HepG2 (cell line): ENCODE data around the gene IGHMBP2. TPM values are rescaled to one million over a fixed set of nuclear protein-coding genes. Genes with fewer than 3 reads are reported as not detected.

Experiments used
- ATAC-seq: fragments of 200-7000 bp; cut with Tn5 transposase; 3 replicates; pipeline ENCODE4 v1.9.1; 2020; ENCODE audit warnings: mild to moderate bottlenecking, moderate library complexity
- BruUV-seq: library from RNA; stranded (reverse); fragments of 400-500 nt; replicated peaks from 2 replicates; lab custom pipeline; 2021; lab: Mats Ljungman, UMichigan
- CTCF ChIA-PET: fragments of 300-600 bp; formaldehyde crosslinking; extraction: SDS; loops from one replicate; lab custom pipeline; 2021; ENCODE audit warnings: low total read pairs, inconsistent platforms, low intra/inter-chr PET ratio; lab: Yijun Ruan, JAX
- POLR2A ChIA-PET: fragments of 350-600 bp; sonication (Branson Sonifier 250); formaldehyde crosslinking; loops from one replicate; lab custom pipeline; 2020; ENCODE audit warnings: antibody characterized with exemption, inconsistent platforms; lab: Yijun Ruan, JAX
- DNase-seq: peaks from one replicate; pipeline ENCODE4 v3.0.0-alpha.2; 2015; ENCODE audit warnings: low spot score
- FAIRE-seq: peaks from 3 replicates; lab custom pipeline; 2011; peaks lifted over from hg19 to GRCh38; lab: Jason Lieb, UNC
- H2AFZ ChIP-seq: one replicate; pipeline ENCODE4 v1.6.1; 2011; ENCODE audit warnings: low read length, inconsistent platforms
- H3K27ac ChIP-seq: fragments of 300-600 bp; 3 replicates; pipeline ENCODE4 v1.8.0; 2011; ENCODE audit warnings: mixed run types, mild to moderate bottlenecking, mixed read lengths, low read length, inconsistent platforms; ENCODE audit not compliant: insufficient read depth; ENCODE audit errors: extremely low read length
- H3K27me3 ChIP-seq, 2 experiments: fragments of 200-600 bp in 1 of 2; 2 replicates in 1 of 2; 3 replicates in 1 of 2; pipeline versions ENCODE4 v1.6.0 to v1.8.0; 2011; ENCODE audit warnings: low read length in 2 of 2, mild to moderate bottlenecking in 2 of 2, moderate library complexity in 2 of 2, inconsistent platforms in 1 of 2; ENCODE audit not compliant: insufficient read depth in 2 of 2, control insufficient read depth in 1 of 2
- H3K36me3 ChIP-seq, 2 experiments: fragments of 200-600 bp in 1 of 2; replicated peaks in 1 of 2; 2 replicates in 1 of 2; 3 replicates in 1 of 2; pipeline versions ENCODE4 v1.5.1 to v1.8.0; 2011; ENCODE audit warnings: low read length in 2 of 2, inconsistent platforms in 1 of 2; ENCODE audit not compliant: insufficient read depth in 2 of 2, control insufficient read depth in 1 of 2
- H3K4me1 ChIP-seq: 2 replicates; pipeline ENCODE4 v1.5.1; 2012; ENCODE audit warnings: low read length, inconsistent platforms; ENCODE audit not compliant: insufficient read depth
- H3K4me2 ChIP-seq: 2 replicates; pipeline ENCODE4 v1.6.0; 2011; ENCODE audit warnings: low read depth, low read length, inconsistent platforms
- H3K4me3 ChIP-seq, 3 experiments: fragments of 200-600 bp in 1 of 3; sonication (generic), shearing (Covaris generic) in 1 of 3; replicated peaks in 1 of 3; 2 replicates each; pipeline ENCODE4 v1.5.1; 2011 to 2016; ENCODE audit warnings: low read length in 3 of 3, inconsistent platforms in 2 of 3, low read depth in 2 of 3, mild to moderate bottlenecking in 2 of 3, control low read depth in 1 of 3, mixed read lengths in 1 of 3; ENCODE audit not compliant: insufficient read depth in 1 of 3
- H3K79me2 ChIP-seq: one replicate; pipeline ENCODE4 v1.6.1; 2011; ENCODE audit warnings: low read length, inconsistent platforms; ENCODE audit not compliant: insufficient read depth
- H3K9ac ChIP-seq: 2 replicates; pipeline ENCODE4 v1.6.0; 2011; ENCODE audit warnings: mild to moderate bottlenecking, low read depth, low read length, inconsistent platforms; ENCODE audit not compliant: insufficient read depth
- H3K9me3 ChIP-seq: 2 replicates; pipeline ENCODE4 v1.5.1; 2012; ENCODE audit warnings: mild to moderate bottlenecking, low read length
- H4K20me1 ChIP-seq: 2 replicates; pipeline ENCODE4 v1.6.0; 2011; ENCODE audit warnings: inconsistent platforms, mild to moderate bottlenecking, low read length, moderate library complexity; ENCODE audit not compliant: insufficient read depth
- CBX2 ChIP-seq, 2 experiments: fragments of 200-600 bp in 1 of 2; sonication (generic); formaldehyde crosslinking in 1 of 2; IDR thresholded peaks; 2 replicates each; pipeline versions ENCODE4 v1.7.0 to v1.8.1; 2018 to 2022; ENCODE audit warnings: low read depth in 2 of 2, low read length in 1 of 2, mild to moderate bottlenecking in 1 of 2, missing genetic modification reagents in 1 of 2
- CREM ChIP-seq, 2 experiments: sonication (generic) in 1 of 2; formaldehyde crosslinking in 1 of 2; IDR thresholded peaks; 2 replicates each; pipeline versions ENCODE4 v1.4.0 to v1.6.1; 2016 to 2020; ENCODE audit warnings: antibody characterized with exemption in 1 of 2, mild to moderate bottlenecking in 1 of 2, missing genetic modification reagents in 1 of 2
- ERF ChIP-seq: IDR thresholded peaks from 2 replicates; pipeline ENCODE4 v1.6.1; 2018; ENCODE audit warnings: missing biosample characterization, missing genetic modification reagents
- KDM5A ChIP-seq: fragments of 200-600 bp; sonication (generic); IDR thresholded peaks from 2 replicates; pipeline ENCODE4 v1.7.0; 2018; ENCODE audit warnings: antibody characterized with exemption, mild to moderate bottlenecking, low read length, borderline replicate concordance
- PHB2 ChIP-seq: fragments of 450-650 bp; IDR thresholded peaks from 2 replicates; pipeline ENCODE4 v1.6.1; 2018; ENCODE audit not compliant: partially characterized antibody
- SRSF4 ChIP-seq: fragments of 200-400 bp; formaldehyde crosslinking; IDR thresholded peaks from one replicate; pipeline ENCODE4 v1.6.1; 2018; ENCODE audit warnings: mild to moderate bottlenecking, low read depth, low read length, moderate library complexity; ENCODE audit not compliant: poor library complexity, severe bottlenecking
- U2AF2 ChIP-seq: fragments of 200-400 bp; formaldehyde crosslinking; IDR thresholded peaks from 2 replicates; pipeline ENCODE4 v1.6.1; 2017; ENCODE audit warnings: low read depth, mild to moderate bottlenecking, low read length
- YEATS4 ChIP-seq: sonication (generic); formaldehyde crosslinking; IDR thresholded peaks from 2 replicates; pipeline ENCODE4 v1.4.0; 2020; ENCODE audit warnings: missing genetic modification reagents, borderline replicate concordance
- ZFP41 ChIP-seq: sonication (generic); formaldehyde crosslinking; IDR thresholded peaks from 2 replicates; pipeline ENCODE4 v1.4.0; 2020; ENCODE audit warnings: mild to moderate bottlenecking, missing genetic modification reagents, borderline replicate concordance
- ZMYM4 ChIP-seq: sonication (generic); formaldehyde crosslinking; IDR thresholded peaks from 2 replicates; pipeline ENCODE4 v1.8.1; 2023; ENCODE audit warnings: mild to moderate bottlenecking, missing genetic modification reagents
- ZNF12 ChIP-seq: sonication (generic); formaldehyde crosslinking; IDR thresholded peaks from 2 replicates; pipeline ENCODE4 v1.5.0; 2020; ENCODE audit warnings: missing genetic modification reagents
- ZNF160 ChIP-seq: sonication (generic); formaldehyde crosslinking; IDR thresholded peaks from 2 replicates; pipeline ENCODE4 v1.8.0; 2022; ENCODE audit warnings: mild to moderate bottlenecking, inconsistent platforms, missing genetic modification reagents
- ZNF264 ChIP-seq: sonication (generic); formaldehyde crosslinking; IDR thresholded peaks from 2 replicates; pipeline ENCODE4 v1.4.0; 2020; ENCODE audit warnings: missing genetic modification reagents
- ZNF296 ChIP-seq: sonication (generic); formaldehyde crosslinking; conservative IDR thresholded peaks from 2 replicates; pipeline ENCODE4 v1.5.0; 2020; ENCODE audit warnings: mild to moderate bottlenecking, missing genetic modification reagents
- ZNF432 ChIP-seq: sonication (generic); formaldehyde crosslinking; IDR thresholded peaks from 2 replicates; pipeline ENCODE4 v1.5.0; 2020; ENCODE audit warnings: missing genetic modification reagents, mild to moderate bottlenecking, borderline replicate concordance
- WGBS: methylation state at CpG from one replicate; pipeline ENCODE4 v1.1.6; 2017; ENCODE audit warnings: low lambda C conversion rate; 5-methylcytosine and 5-hydroxymethylcytosine counted together
- in situ Hi-C: cut with HindIII; loops from 2 replicates; pipeline ENCODE4 v1.10.0; 2017; ENCODE audit warnings: low pct_unique_long_range_greater_than_20kb; ENCODE audit not compliant: extremely low pct_ligation_motif_present
- intact Hi-C: fragments of 100-400 bp; cut with micrococcal nuclease; formaldehyde crosslinking; loops from one replicate; pipeline ENCODE4 v1.10.0; 2022; ENCODE audit not compliant: unreplicated experiment
- polyA plus RNA-seq, 8 experiments: library from polyadenylated mRNA; depleted of rRNA in 3 of 8; stranded (reverse) in 7 of 8; unstranded in 1 of 8; fragments of >200 nt; fragmentation: Illumina TruSeq in 4 of 8; extraction: Trizol in 4 of 8; gene quantifications; 2 replicates each; pipeline versions ENCODE4 v1.2.1 to v1.2.3, GENCODE V29; 2011 to 2016; ENCODE audit warnings: low read depth in 4 of 8, missing spikeins in 1 of 8, mixed read lengths in 1 of 8; ENCODE audit not compliant: insufficient read depth in 1 of 8
- total RNA-seq, 5 experiments: library from RNA; depleted of rRNA; stranded (reverse); fragments of >200 nt; fragmentation: Illumina TruSeq; extraction: Trizol; gene quantifications; 2 replicates each; pipeline ENCODE4 v1.2.3, GENCODE V29; 2016; ENCODE audit warnings: low read depth in 1 of 5
- TF ChIP-seq, protein P1 (sequence below): sonication (generic); formaldehyde crosslinking; conservative IDR thresholded peaks from 2 replicates; pipeline ENCODE4 v1.4.0; 2020; ENCODE audit warnings: missing genetic modification reagents
- TF ChIP-seq, protein P2 (sequence below): sonication (generic); formaldehyde crosslinking; IDR thresholded peaks from 2 replicates; pipeline ENCODE4 v1.5.0; 2020; ENCODE audit warnings: missing genetic modification reagents

The IGHMBP2 gene
- total and polyA plus RNA-seq, 2 of the 13 experiments (the other 11 are each of a cell fraction or from before 2014, with no cell fraction given), result 8.9 to 9.9 TPM

DNA sequence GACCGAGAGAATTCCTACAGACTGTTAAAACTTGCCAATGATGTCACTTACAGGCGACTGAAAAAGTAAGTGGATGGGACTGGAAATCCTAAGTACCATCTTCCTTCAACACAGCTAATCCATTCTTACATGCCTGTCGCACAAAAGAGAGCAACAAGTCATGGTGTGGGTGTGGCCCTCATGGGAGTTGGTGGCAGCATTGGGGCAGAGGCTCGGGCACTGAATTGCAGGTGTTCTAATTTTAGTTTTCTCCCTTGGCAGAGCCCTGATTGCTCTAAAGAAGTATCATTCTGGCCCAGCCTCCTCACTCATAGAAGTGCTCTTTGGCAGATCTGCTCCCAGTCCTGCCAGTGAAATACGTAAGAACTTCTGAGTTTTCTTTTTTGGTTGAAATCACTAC lies 4.6 kb downstream of the IGHMBP2 start:
- Histone ChIP-seq H2AFZ (no peak overlapping the region), H4K20me1 (no peaks in the 10 kb centered on the region), H3K9me3 (no peaks in the 10 kb centered on the region), H3K4me1 (peaks cover 12% of the 10 kb centered on the region), H3K79me2 (peaks cover 28% of the 10 kb centered on the region), H3K4me3 (no peak overlapping the region), H3K36me3 (peaks cover 13 to 42% of the 10 kb centered on the region in 2 experiments), H3K4me2 (no peak overlapping the region), H3K27ac (no peak overlapping the region), H3K27me3 (peaks cover 0 to 2% of the 10 kb centered on the region in 2 experiments; a peak in 1 of 5 replicates), H3K9ac (no peak overlapping the region)
- FAIRE-seq (no peak), DNase-seq (no peak), ATAC-seq (no peak)
- POLR2A ChIA-PET, result no interaction called here
- CTCF ChIA-PET, result no interaction called here
- no peak for TF ChIP-seq YEATS4 (CRISPR knock-in tag)
- TF ChIP-seq CREM (IDR thresholded peaks at IDR 0.05), result no peak
- TF ChIP-seq CREM (CRISPR knock-in tag; IDR thresholded peaks at IDR 0.05), result no peak
- no peak for TF ChIP-seq U2AF2
- WGBS, result 98% methylated on average over 5 of the region's 5 CpGs
- intact Hi-C loops (no loop called here), in situ Hi-C loops (no loop called here)
- no TSS peak for BruUV-seq

DNA sequence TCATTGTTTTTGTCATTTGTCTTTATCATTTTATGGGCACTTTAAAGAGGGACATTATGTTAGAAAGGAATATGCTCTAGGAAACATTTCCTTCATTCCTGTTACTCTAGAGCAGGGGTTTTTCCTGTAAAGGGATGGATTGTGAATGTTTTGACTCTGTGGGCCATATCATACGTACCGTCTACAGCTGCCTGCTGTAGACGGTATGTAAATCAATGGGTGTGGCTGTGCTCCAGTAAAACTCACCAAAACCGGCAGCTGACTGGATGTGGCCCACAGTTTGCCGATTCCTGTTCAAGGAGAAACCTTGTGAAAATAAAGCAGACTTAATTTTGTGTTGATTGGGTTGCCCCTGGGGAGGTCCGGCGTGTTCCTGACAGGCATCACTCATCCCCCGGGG lies 7.3 kb downstream of the IGHMBP2 start:
- Histone ChIP-seq H3K9me3 (no peaks in the 10 kb centered on the region), H3K4me3 (no peak overlapping the region), H3K4me1 (peaks cover 1% of the 10 kb centered on the region; the same call in 1 of the 2 replicates), H3K4me2 (no peak overlapping the region), H3K36me3 (peaks cover 22 to 63% of the 10 kb centered on the region in 2 experiments), H3K79me2 (peaks cover 3% of the 10 kb centered on the region), H3K9ac (no peak overlapping the region), H2AFZ (no peak overlapping the region), H3K27ac (no peak overlapping the region), H3K27me3 (no peaks in the 10 kb centered on the region), H4K20me1 (no peaks in the 10 kb centered on the region)
- DNase-seq, result no peak
- no peak for FAIRE-seq
- CTCF ChIA-PET, result no interaction called here
- in situ Hi-C loops, result no loop called here
- no peak for ATAC-seq
- intact Hi-C loops, result no loop called here
- 84% methylated on average over 5 of the region's 8 CpGs for WGBS
- POLR2A ChIA-PET, result no interaction called here
- no TSS peak for BruUV-seq
- TF ChIP-seq KDM5A (no peak), ZNF432 (no peak), SRSF4 (no peak), ZNF12 (CRISPR knock-in tag) (no peak), PHB2 (no peak), ZMYM4 (CRISPR knock-in tag) (no peak), ZNF160 (CRISPR knock-in tag) (no peak), ZFP41 (CRISPR knock-in tag) (no peak), ERF (CRISPR knock-in tag) (no peak), CBX2 (IDR thresholded peaks at IDR 0.05; ENCODE audit: low read depth, low read length) (no peak), CBX2 (CRISPR knock-in tag; IDR thresholded peaks at IDR 0.05; ENCODE audit: low read depth) (no peak), ZNF264 (CRISPR knock-in tag) (no peak), ZNF296 (CRISPR knock-in tag) (no peak)
- TF ChIP-seq, protein P1, sequence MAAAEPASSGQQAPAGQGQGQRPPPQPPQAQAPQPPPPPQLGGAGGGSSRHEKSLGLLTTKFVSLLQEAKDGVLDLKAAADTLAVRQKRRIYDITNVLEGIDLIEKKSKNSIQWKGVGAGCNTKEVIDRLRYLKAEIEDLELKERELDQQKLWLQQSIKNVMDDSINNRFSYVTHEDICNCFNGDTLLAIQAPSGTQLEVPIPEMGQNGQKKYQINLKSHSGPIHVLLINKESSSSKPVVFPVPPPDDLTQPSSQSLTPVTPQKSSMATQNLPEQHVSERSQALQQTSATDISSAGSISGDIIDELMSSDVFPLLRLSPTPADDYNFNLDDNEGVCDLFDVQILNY (CRISPR knock-in tag), result no peak
- TF ChIP-seq, protein P2, sequence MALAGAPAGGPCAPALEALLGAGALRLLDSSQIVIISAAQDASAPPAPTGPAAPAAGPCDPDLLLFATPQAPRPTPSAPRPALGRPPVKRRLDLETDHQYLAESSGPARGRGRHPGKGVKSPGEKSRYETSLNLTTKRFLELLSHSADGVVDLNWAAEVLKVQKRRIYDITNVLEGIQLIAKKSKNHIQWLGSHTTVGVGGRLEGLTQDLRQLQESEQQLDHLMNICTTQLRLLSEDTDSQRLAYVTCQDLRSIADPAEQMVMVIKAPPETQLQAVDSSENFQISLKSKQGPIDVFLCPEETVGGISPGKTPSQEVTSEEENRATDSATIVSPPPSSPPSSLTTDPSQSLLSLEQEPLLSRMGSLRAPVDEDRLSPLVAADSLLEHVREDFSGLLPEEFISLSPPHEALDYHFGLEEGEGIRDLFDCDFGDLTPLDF, result no peak
